ENCODE measurements around the gene RPRD1B.

Gene RPRD1B

DNA sequence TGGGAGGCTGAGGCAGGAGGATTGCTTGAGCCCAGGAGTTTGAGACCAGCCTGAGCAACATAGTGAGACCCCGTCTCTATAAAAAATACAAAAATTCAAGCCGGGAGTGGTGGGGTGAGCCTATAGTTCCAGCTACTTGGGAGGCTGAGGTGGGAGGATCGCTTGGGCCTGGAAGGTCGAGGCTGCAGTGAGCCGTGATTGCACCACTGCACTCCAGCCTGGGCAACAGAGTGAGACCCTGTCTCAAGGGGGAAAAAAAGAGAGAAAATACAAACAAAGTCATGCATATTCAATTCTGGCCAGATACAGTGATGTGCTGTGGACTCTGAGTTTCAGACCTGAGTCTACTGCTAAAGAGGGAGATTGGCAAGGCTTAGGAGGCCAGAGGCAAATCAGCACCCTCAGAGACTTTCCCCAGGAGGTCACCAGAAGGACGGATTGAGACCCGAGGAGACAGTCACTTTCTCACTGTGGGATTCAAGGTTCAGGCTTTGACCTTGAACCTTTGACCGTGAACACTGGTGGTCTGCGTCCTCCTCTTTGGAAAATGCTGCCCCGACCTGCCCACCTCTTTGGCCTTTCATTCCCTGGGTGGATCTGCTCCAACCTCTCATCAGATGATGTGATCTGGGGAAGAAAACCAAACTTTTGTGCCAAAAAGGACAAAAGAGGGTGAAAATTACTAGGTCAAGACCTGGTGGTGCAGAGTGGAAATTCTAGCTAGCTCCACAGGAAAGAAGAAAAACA, 100.3 kb downstream of the RPRD1B start:
- H3K4me3 ChIP-seq (ENCODE audit: low read depth, low read length) = no peak overlapping the region
- ChIA-PET CTCF (interaction anchor here (1.2 to 1.5 kb wide), 2 partner anchors 60 to 87 kb away, joined by 3 read pairs; no protein-coding TSS in a partner anchor), POLR2A (interaction anchor here (1.0 kb wide), 1 partner anchor 33 kb away, joined by 3 read pairs; no protein-coding TSS in a partner anchor)
- no peak for DNase-seq (ENCODE audit: low read depth, low spot score)
- TF ChIP-seq, protein P1, sequence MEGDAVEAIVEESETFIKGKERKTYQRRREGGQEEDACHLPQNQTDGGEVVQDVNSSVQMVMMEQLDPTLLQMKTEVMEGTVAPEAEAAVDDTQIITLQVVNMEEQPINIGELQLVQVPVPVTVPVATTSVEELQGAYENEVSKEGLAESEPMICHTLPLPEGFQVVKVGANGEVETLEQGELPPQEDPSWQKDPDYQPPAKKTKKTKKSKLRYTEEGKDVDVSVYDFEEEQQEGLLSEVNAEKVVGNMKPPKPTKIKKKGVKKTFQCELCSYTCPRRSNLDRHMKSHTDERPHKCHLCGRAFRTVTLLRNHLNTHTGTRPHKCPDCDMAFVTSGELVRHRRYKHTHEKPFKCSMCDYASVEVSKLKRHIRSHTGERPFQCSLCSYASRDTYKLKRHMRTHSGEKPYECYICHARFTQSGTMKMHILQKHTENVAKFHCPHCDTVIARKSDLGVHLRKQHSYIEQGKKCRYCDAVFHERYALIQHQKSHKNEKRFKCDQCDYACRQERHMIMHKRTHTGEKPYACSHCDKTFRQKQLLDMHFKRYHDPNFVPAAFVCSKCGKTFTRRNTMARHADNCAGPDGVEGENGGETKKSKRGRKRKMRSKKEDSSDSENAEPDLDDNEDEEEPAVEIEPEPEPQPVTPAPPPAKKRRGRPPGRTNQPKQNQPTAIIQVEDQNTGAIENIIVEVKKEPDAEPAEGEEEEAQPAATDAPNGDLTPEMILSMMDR (IDR thresholded peaks at IDR 0.05; ENCODE audit: insufficient read depth, low read length, missing control alignments) = no peak

DNA sequence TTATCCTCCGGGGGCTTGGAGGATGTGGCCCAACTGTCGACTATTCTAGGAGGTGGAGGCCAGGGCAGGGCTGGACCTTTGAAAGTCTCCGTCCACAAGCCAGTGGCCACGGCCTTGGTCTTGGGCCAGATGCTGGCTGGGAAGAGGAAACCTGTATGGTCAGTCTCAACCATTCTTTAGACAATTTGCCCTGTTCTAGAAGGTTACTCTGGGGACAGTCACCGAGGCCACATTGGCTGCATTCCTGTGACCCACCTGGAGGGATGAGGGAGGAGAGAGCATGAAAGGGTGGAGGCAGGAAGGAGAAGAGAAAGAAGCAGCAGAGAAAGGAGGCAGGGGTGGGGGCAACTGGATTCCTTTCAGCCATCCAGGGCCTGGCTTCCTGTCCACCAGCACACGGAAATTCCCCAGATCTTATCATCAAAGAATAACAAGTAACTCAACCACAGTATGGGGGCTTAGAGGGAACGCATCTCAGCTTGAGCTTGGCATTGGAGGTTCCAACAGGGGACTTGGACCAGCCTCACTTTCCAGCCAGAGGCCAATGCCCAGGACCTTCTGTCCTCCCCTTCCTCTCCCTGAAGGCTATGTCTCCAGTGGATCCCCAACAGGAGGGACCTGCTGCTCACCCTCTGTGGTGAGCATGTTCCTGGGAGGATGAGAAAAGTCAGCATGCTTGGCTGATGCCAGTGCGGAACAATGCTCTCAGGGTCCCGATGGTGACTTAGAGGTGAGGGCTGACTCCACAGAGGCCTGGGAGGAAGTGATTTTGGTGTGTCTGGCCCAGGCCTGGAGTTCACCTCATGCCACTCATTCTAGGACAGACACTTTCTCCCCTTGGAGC, 101.1 kb downstream of the RPRD1B start:
- no peak overlapping the region for H3K4me3 ChIP-seq (ENCODE audit: low read depth, low read length)
- ChIA-PET POLR2A (interaction anchor here (1.0 kb wide), 1 partner anchor 32 kb away, joined by 3 read pairs; no protein-coding TSS in a partner anchor), CTCF (interaction anchor here (1.2 to 1.5 kb wide), 2 partner anchors 61 to 86 kb away, joined by 3 read pairs; no protein-coding TSS in a partner anchor)
- DNase-seq (ENCODE audit: low read depth, low spot score) = no peak
- TF ChIP-seq, protein P1 (IDR thresholded peaks at IDR 0.05; ENCODE audit: insufficient read depth, low read length, missing control alignments) = no peak

DNA sequence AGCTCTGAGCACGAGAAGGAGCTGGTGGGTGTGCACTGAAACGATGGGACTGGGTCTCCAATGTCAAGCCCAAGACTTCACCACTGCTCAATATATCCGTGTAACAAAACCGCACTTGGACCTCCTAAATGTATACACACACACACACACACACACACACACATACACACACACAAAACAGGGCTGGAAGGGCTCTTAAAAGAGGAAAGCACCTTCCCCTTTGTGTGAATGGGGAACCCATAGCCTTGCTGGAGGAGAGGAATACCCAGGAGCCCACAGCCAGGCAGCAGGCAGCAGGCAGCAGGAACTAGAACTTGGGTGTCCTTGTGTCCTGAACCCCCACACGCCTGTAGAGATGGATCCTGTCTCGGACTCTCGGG, 101.7 kb downstream of the RPRD1B start:
- DNase-seq (ENCODE audit: low read depth, low spot score) = no peak
- H3K4me3 ChIP-seq (ENCODE audit: low read depth, low read length) = no peak overlapping the region
- TF ChIP-seq, protein P1 (IDR thresholded peaks at IDR 0.05; ENCODE audit: insufficient read depth, low read length, missing control alignments) = no peak
- CTCF ChIA-PET = interaction anchor here (1.3 kb wide), 1 partner anchor 8 kb away, joined by 4 read pairs; no protein-coding TSS in a partner anchor
- POLR2A ChIA-PET = interaction anchor here (1.0 kb wide), 1 partner anchor 32 kb away, joined by 3 read pairs; no protein-coding TSS in a partner anchor

DNA sequence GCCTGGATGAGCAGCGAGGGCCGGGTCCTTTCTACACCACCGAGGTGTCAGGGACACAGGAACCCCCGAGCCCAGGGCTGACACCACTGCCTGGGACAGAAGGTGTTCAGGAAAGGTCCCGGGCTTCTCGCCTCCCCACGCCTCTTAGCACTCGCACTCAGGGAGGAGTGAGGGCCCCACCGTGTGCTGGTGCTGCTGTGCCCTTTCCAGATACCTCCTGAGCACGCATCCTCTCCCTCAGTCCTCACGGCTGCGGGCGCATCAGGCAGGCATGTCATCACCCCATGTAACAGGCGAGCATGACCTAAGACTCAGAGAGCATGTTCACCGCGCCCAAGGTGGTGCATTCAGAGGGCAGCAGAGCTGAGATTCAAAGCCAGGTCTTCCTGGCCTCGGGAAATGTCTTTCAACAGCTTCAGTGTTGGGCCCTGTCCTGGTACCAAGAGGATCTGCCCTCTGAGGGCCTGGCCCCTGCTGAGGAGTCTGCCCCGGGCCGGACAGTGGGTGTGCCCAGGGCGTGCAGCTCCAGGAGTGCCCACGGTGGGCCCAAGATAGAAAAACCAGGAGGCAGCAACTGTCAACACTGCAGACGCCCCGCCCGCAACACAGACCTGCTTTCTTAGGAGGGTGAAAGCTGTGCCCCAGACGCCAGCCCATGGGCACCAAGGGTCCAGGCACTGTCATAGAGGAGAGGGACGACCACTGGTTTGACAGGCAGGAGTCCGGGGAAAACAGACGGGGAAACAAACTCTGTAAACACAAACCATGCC, 102.3 kb downstream of the RPRD1B start:
- CTCF ChIA-PET = interaction anchor here (1.3 kb wide), 1 partner anchor 9 kb away, joined by 4 read pairs; no protein-coding TSS in a partner anchor
- no peak overlapping the region for H3K4me3 ChIP-seq (ENCODE audit: low read depth, low read length)
- POLR2A ChIA-PET = interaction anchor here (0.6 kb wide), 1 partner anchor 41 kb away, joined by 3 read pairs; no protein-coding TSS in a partner anchor
- TF ChIP-seq, protein P1 (IDR thresholded peaks at IDR 0.05; ENCODE audit: insufficient read depth, low read length, missing control alignments) = no peak
- no peak for DNase-seq (ENCODE audit: low read depth, low spot score)

DNA sequence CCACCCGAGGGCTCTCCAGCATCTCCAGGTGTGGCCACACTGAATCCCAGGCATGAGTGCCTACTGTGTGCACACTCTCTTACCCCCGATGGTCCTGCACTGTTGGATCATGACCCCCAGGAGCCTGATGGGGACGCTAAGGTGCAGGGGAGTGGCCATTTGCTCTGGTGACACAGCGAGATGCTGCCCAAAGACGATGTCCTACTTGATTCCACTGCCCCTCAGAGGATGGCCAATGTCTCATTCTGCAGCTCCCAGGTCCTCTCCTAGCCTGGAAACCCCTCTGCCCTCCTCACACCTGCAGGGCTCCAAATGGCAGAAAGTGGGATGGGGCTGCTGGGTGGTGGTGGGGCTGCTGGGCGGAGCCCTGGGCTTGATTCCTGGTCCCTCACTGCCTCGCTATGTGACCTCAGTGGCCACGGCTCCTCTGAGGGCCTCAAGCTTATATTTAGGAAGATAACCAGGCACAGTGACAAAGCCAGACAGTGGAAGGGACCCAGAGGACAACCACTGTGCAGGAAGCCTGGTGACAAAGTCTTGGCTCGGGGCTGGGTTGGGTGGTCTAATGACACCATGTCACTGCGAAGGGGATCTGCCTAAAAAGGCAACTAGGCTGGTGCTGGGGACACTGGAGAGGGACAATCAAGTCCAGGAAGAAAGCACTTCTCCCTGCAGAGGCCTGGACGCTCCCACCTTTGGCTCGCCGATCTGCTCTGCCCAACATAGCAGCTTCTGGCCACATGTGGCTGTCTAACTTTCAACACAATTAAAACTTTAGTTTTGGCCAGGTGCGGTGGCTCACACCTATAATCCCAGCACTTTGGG, 103.1 kb downstream of the RPRD1B start:
- no peak overlapping the region for H3K4me3 ChIP-seq (ENCODE audit: low read depth, low read length)
- CTCF ChIA-PET = interaction anchor here (1.2 to 1.3 kb wide), 2 partner anchors 10 to 63 kb away, joined by 3 to 4 read pairs; no protein-coding TSS in a partner anchor
- POLR2A ChIA-PET = interaction anchor here (0.6 kb wide), 1 partner anchor 42 kb away, joined by 3 read pairs; no protein-coding TSS in a partner anchor
- TF ChIP-seq, protein P1 (IDR thresholded peaks at IDR 0.05; ENCODE audit: insufficient read depth, low read length, missing control alignments) = no peak
- no peak for DNase-seq (ENCODE audit: low read depth, low spot score)
